OCI-LY7 (cell line): ENCODE data around the gene RUFY2. TPM values are rescaled to one million over a fixed set of nuclear protein-coding genes. Genes with fewer than 3 reads are reported as not detected.

Source experiments
- BruUV-seq: library from RNA; stranded (reverse); fragments of 400-500 nt; replicated peaks from 2 replicates; lab custom pipeline; 2021; lab: Mats Ljungman, UMichigan
- CTCF ChIA-PET: fragments of 300-600 bp; sonication (Branson Sonifier 250); formaldehyde crosslinking; loops from one replicate; lab custom pipeline; 2022; ENCODE audit warnings: antibody characterized with exemption; ENCODE audit not compliant: unreplicated experiment; lab: Charles Lee
- POLR2A ChIA-PET: fragments of 300-600 bp; sonication (Branson Sonifier 250); formaldehyde crosslinking; loops from one replicate; lab custom pipeline; 2022; ENCODE audit warnings: antibody characterized with exemption; lab: Charles Lee
- DNase-seq: peaks from one replicate; pipeline ENCODE4 v3.0.0-alpha.2; 2015; ENCODE audit warnings: low spot score
- H2AFZ ChIP-seq: fragments of 200-600 bp; sonication (generic), shearing (Covaris generic); 2 replicates; pipeline ENCODE4 v1.6.1; 2014; ENCODE audit warnings: mild to moderate bottlenecking, antibody characterized with exemption, low read length, moderate library complexity
- H3K27ac ChIP-seq: fragments of 200-600 bp; sonication (generic); 2 replicates; pipeline ENCODE4 v1.5.1; 2014; ENCODE audit warnings: mixed run types, low read depth, mild to moderate bottlenecking, moderate library complexity, low read length, inconsistent platforms; ENCODE audit not compliant: poor library complexity, severe bottlenecking
- H3K36me3 ChIP-seq: fragments of 200-600 bp; sonication (generic); 2 replicates; pipeline ENCODE4 v1.6.1; 2014; ENCODE audit warnings: mild to moderate bottlenecking, antibody characterized with exemption, low read length, moderate library complexity, mixed read lengths; ENCODE audit not compliant: insufficient read depth
- H3K4me1 ChIP-seq: fragments of 200-600 bp; sonication (generic); 2 replicates; pipeline ENCODE4 v1.5.1; 2014; ENCODE audit warnings: mild to moderate bottlenecking, low read length; ENCODE audit not compliant: insufficient read depth, poor library complexity, severe bottlenecking
- H3K4me2 ChIP-seq: fragments of 200-600 bp; sonication (generic); 2 replicates; pipeline ENCODE4 v1.6.1; 2014; ENCODE audit warnings: mild to moderate bottlenecking, low read length
- H3K4me3 ChIP-seq: fragments of 200-600 bp; sonication (generic); 2 replicates; pipeline ENCODE4 v1.5.1; 2014; ENCODE audit warnings: mild to moderate bottlenecking, low read depth, low read length; ENCODE audit not compliant: poor library complexity, severe bottlenecking
- H3K79me2 ChIP-seq: fragments of 200-600 bp; sonication (generic); 2 replicates; pipeline ENCODE4 v1.6.1; 2016; ENCODE audit warnings: low read depth, mild to moderate bottlenecking, low read length, moderate library complexity, mixed read lengths; ENCODE audit not compliant: insufficient read depth
- H3K9me2 ChIP-seq: fragments of 200-600 bp; sonication (generic); 2 replicates; pipeline ENCODE4 v1.6.1; 2016; ENCODE audit warnings: mild to moderate bottlenecking, low read length, mixed read lengths; ENCODE audit not compliant: insufficient read depth
- H3K9me3 ChIP-seq: fragments of 200-600 bp; sonication (generic); 2 replicates; pipeline ENCODE4 v1.6.1; 2014; ENCODE audit warnings: mild to moderate bottlenecking, mixed run types, low read length, mixed read lengths
- H4K20me1 ChIP-seq: fragments of 200-600 bp; sonication (generic); 2 replicates; pipeline ENCODE4 v1.6.1; 2014; ENCODE audit warnings: mild to moderate bottlenecking, antibody characterized with exemption, low read length, moderate library complexity, mixed read lengths; ENCODE audit not compliant: insufficient read depth
- EZH2phosphoT487 ChIP-seq: fragments of 200-600 bp; sonication (generic); IDR thresholded peaks from 2 replicates; pipeline ENCODE4 v1.6.1; 2018; ENCODE audit warnings: low read depth, borderline replicate concordance, mild to moderate bottlenecking, mixed run types, antibody characterized with exemption, low read length, moderate library complexity, mixed read lengths
- intact Hi-C: fragments of 100-400 bp; cut with micrococcal nuclease; formaldehyde crosslinking; loops from one replicate; pipeline ENCODE4 v1.10.0; 2022; ENCODE audit not compliant: unreplicated experiment
- total RNA-seq, 2 experiments: library from RNA; depleted of rRNA in 1 of 2; stranded (reverse); fragments of >200 nt in 1 of 2; shearing (Covaris generic) in 1 of 2; gene quantifications; 2 replicates each; pipeline ENCODE4 v1.2.3, GENCODE V29; 2014 to 2022
- TF ChIP-seq, protein P1 (sequence below): fragments of 200-600 bp; sonication (generic); conservative IDR thresholded peaks from 2 replicates; pipeline ENCODE4 v1.5.1; 2014; ENCODE audit warnings: mild to moderate bottlenecking, antibody characterized with exemption, low read length, moderate library complexity, mixed read lengths

RUFY2 gene
- total RNA-seq, 2 experiments from 2014 or later: 16.3 to 17.4 TPM

DNA sequence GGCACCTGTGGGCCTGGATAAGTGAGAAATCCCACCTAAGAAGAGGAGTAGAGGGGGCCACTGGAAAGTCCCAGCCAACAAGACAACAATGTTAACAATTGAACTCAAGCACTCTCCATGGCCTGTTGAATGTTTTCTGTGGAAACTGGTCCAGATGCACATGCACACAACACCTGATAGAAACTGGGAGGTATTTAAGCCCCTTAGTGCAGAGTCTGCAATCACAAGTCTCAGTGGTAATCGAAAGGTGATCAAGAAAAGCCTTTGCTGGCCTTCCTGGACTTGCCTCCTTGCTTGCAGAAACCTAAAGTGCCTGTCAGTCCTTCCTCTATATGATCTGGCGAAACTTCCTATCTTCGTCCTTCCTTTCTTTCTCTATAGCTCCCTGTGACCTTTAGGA, 105.8 kb downstream of the RUFY2 start:
- Histone ChIP-seq H3K9me3 (no peaks in the 10 kb centered on the region), H4K20me1 (no peaks in the 10 kb centered on the region), H3K4me1 (peaks cover 55% of the 10 kb centered on the region), H2AFZ (peak overlapping the region; percentile 94), H3K27ac (peak overlapping the region; percentile 99), H3K9me2 (no peaks in the 10 kb centered on the region), H3K4me2 (peak overlapping the region; percentile 88), H3K36me3 (no peaks in the 10 kb centered on the region), H3K4me3 (peak overlapping the region; percentile 50), H3K79me2 (no peaks in the 10 kb centered on the region)
- ChIA-PET POLR2A (interaction anchor here (0.7 to 5.1 kb wide), 28 partner anchors 9 to 537 kb away, joined by 3 to 75 read pairs (median 4); partner anchors contain the start of genes HERC4, HNRNPH3 and PBLD), CTCF (interaction anchor here (0.5 to 3.9 kb wide), 8 partner anchors 77 to 526 kb away, joined by 3 to 27 read pairs (median 4); partner anchors contain the start of gene STOX1)
- TF ChIP-seq EZH2phosphoT487: no peak
- TF ChIP-seq, protein P1, sequence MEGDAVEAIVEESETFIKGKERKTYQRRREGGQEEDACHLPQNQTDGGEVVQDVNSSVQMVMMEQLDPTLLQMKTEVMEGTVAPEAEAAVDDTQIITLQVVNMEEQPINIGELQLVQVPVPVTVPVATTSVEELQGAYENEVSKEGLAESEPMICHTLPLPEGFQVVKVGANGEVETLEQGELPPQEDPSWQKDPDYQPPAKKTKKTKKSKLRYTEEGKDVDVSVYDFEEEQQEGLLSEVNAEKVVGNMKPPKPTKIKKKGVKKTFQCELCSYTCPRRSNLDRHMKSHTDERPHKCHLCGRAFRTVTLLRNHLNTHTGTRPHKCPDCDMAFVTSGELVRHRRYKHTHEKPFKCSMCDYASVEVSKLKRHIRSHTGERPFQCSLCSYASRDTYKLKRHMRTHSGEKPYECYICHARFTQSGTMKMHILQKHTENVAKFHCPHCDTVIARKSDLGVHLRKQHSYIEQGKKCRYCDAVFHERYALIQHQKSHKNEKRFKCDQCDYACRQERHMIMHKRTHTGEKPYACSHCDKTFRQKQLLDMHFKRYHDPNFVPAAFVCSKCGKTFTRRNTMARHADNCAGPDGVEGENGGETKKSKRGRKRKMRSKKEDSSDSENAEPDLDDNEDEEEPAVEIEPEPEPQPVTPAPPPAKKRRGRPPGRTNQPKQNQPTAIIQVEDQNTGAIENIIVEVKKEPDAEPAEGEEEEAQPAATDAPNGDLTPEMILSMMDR: no peak
- peak; percentile 62 for DNase-seq
- intact Hi-C loops: loop anchor here (2.0 to 10.0 kb wide), 4 partner anchors 69 to 512 kb away; partner anchors contain the start of genes ATOH7, HERC4 and SIRT1
- BruUV-seq: TSS peak; percentile 73

- no TSS peak for BruUV-seq
- Histone ChIP-seq H3K27ac (peak overlapping the region; percentile 46), H3K4me2 (peak overlapping the region; percentile 63), H3K4me1 (peaks cover 56% of the 10 kb centered on the region), H3K9me3 (no peaks in the 10 kb centered on the region), H4K20me1 (no peaks in the 10 kb centered on the region), H3K4me3 (peak overlapping the region; percentile 41), H3K9me2 (no peaks in the 10 kb centered on the region), H3K79me2 (no peaks in the 10 kb centered on the region), H3K36me3 (no peaks in the 10 kb centered on the region), H2AFZ (peak overlapping the region; percentile 93)
- intact Hi-C loops: no loop called here
- TF ChIP-seq, protein P1: no peak
- no peak for TF ChIP-seq EZH2phosphoT487
- peak; percentile 35 for DNase-seq
- POLR2A ChIA-PET: interaction anchor here (0.6 to 0.9 kb wide), 3 partner anchors 9 to 74 kb away, joined by 3 to 5 read pairs (median 3); partner anchors contain the start of genes HNRNPH3 and PBLD
- CTCF ChIA-PET: interaction anchor here (0.5 kb wide), 1 partner anchor 145 kb away, joined by 3 read pairs; no protein-coding TSS in a partner anchor
Measured at GRCh38 chr10:68296843-68297663, 110.0 kb downstream of the RUFY2 start.

Other genes with a start within 250 kb of the RUFY2 start
- gene ATOH7, start 175.2 kb downstream of the RUFY2 start, total RNA-seq (2014; rRNA removed; shearing (Covaris generic)): 0.57 and 2.4 TPM in 2 replicates
- gene ATOH7, start 175.2 kb downstream of the RUFY2 start, total RNA-seq (2022): 0.21 TPM in 1 of 2 replicates, not detected in the other
- gene HNRNPH3, start 75.2 kb downstream of the RUFY2 start, total RNA-seq (2014; rRNA removed; shearing (Covaris generic)): 30.8 and 69.2 TPM in 2 replicates
- 241 and 261 TPM in 2 replicates for gene HNRNPH3, start 75.2 kb downstream of the RUFY2 start, total RNA-seq (2022)
- gene PBLD, start 74.3 kb downstream of the RUFY2 start, total RNA-seq (2014; rRNA removed; shearing (Covaris generic)): 2.5 and 3.1 TPM in 2 replicates
- gene PBLD, start 74.3 kb downstream of the RUFY2 start, total RNA-seq (2022): 5.9 and 8.0 TPM in 2 replicates
- 35.9 and 42.1 TPM in 2 replicates for gene DNA2, start 64.7 kb upstream of the RUFY2 start, total RNA-seq (2014; rRNA removed; shearing (Covaris generic))
- 51.2 and 60.7 TPM in 2 replicates for gene DNA2, start 64.7 kb upstream of the RUFY2 start, total RNA-seq (2022)
- 7.1 and 15.4 TPM in 2 replicates for gene SLC25A16, start 120.2 kb upstream of the RUFY2 start, total RNA-seq (2014; rRNA removed; shearing (Covaris generic))
- gene SLC25A16, start 120.2 kb upstream of the RUFY2 start, total RNA-seq (2022): 20.9 and 25.7 TPM in 2 replicates
- gene TET1, start 153.1 kb upstream of the RUFY2 start, total RNA-seq (2014; rRNA removed; shearing (Covaris generic)): 3.0 and 3.3 TPM in 2 replicates
- gene TET1, start 153.1 kb upstream of the RUFY2 start, total RNA-seq (2022): 3.4 and 3.8 TPM in 2 replicates